ENCODE data around the gene FAM20C.

FAM20C gene

DNA sequence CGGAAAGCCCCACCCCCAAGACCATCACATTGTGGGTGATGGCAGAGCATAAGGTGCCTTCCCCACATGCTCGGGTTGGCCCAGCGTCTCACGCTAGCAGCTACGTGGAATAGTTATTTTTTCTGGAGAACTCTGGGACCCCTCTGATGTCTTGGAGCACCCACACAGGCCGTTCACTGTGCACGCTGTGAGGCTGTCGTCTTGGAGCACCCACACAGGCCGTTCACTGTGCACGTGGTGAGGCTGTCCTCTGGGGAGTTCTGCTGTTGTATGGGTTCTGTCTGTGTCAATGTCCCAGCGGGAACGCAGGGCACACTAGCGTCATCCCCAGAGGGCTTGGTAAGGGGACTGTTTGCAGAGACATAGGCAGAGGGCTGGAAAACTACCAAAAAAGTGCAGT is 38.8 kb upstream of the FAM20C start:
- no peak for DNase-seq (ENCODE audit: low read depth)
- TF ChIP-seq CTCF (IDR thresholded peaks at IDR 0.05; ENCODE audit: low read depth, low read length, missing control alignments) = no peak
- in situ Hi-C loops (cut with HindIII; ENCODE audit: low sequenced_read_pairs) = loop anchor here (5.0 kb wide), 1 partner anchor 34 kb away; no protein-coding TSS in a partner anchor
- no peak overlapping the region for H3K4me3 ChIP-seq (ENCODE audit: low read depth, low read length)

GRCh38 chr7:154096-154799 is 38.1 kb upstream of the FAM20C start:
- TF ChIP-seq CTCF (IDR thresholded peaks at IDR 0.05; ENCODE audit: low read depth, low read length, missing control alignments) = no peak
- H3K4me3 ChIP-seq (ENCODE audit: low read depth, low read length) = no peak overlapping the region
- in situ Hi-C loops (cut with HindIII; ENCODE audit: low sequenced_read_pairs) = loop anchor here (5.0 kb wide), 1 partner anchor 33 kb away; no protein-coding TSS in a partner anchor
- no peak for DNase-seq (ENCODE audit: low read depth)

DNA sequence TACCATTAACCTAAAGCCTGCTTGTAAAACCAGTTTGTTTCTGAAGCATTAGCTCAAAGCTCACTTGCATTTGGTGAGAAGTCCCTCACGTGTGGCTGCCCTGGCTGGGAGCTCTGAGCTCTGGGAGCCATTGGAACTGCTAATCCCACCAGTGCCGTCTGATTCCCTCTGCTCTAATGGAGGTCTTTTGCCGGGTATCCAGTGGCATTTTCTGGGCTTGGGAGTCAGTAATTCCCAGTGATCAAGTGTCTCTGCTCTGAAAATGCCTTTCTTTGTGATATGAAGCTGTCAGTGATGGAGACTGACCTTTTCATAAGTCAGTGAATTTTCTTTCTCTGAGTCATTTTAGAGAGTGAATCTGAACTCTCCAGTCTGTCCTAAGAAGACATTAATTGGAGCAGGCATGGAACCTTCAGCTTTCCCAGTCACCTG is 36.9 kb upstream of the FAM20C start:
- H3K4me3 ChIP-seq (ENCODE audit: low read depth, low read length) = no peak overlapping the region
- in situ Hi-C loops (cut with HindIII; ENCODE audit: low sequenced_read_pairs) = no loop called here
- DNase-seq (ENCODE audit: low read depth) = no peak
- TF ChIP-seq CTCF (IDR thresholded peaks at IDR 0.05; ENCODE audit: low read depth, low read length, missing control alignments) = no peak

- DNase-seq (ENCODE audit: low read depth) = no peak
- H3K4me3 ChIP-seq (ENCODE audit: low read depth, low read length) = no peak overlapping the region
- TF ChIP-seq CTCF (IDR thresholded peaks at IDR 0.05; ENCODE audit: low read depth, low read length, missing control alignments) = no peak
- in situ Hi-C loops (cut with HindIII; ENCODE audit: low sequenced_read_pairs) = no loop called here
Measured at GRCh38 chr7:156111-157007, 36.0 kb upstream of the FAM20C start.

GRCh38 chr7:157008-157310 is 35.4 kb upstream of the FAM20C start:
- no peak for DNase-seq (ENCODE audit: low read depth)
- in situ Hi-C loops (cut with HindIII; ENCODE audit: low sequenced_read_pairs) = no loop called here
- no peak overlapping the region for H3K4me3 ChIP-seq (ENCODE audit: low read depth, low read length)

More at GRCh38 chr7:157008-157310, 35.4 kb upstream of the FAM20C start:
- no peak for TF ChIP-seq CTCF (IDR thresholded peaks at IDR 0.05; ENCODE audit: low read depth, low read length, missing control alignments)
